Activated T-helper 2 cell treated with anti-CD3 and anti-CD28 coated beads, Interferon-gamma antibody, Interleukin-2, Interleukin-4, amounts not matched to agents 10 μg/mL and 5 μg/mL and 100 μg/mL, durations not matched to agents 14 hours and 24 hours and 36 hours (primary cell): ENCODE data around the gene EFCAB12. TPM values are rescaled to one million over a fixed set of nuclear protein-coding genes. Genes with fewer than 3 reads are reported as not detected.

Experiments used
- DNase-seq: peaks from one replicate; pipeline ENCODE4 v3.0.0; 2021; ENCODE audit warnings: low spot score
- H3K27ac Mint-ChIP-seq: one replicate; pipeline ENCODE4 v1.8.0; 2021; ENCODE audit warnings: mixed read lengths
- H3K27me3 Mint-ChIP-seq: one replicate; pipeline ENCODE4 v1.8.0; 2021; ENCODE audit warnings: low read depth, mixed read lengths
- H3K36me3 Mint-ChIP-seq: one replicate; pipeline ENCODE4 v1.8.0; 2021; ENCODE audit warnings: low read depth, mixed read lengths
- H3K4me1 Mint-ChIP-seq: one replicate; pipeline ENCODE4 v1.8.0; 2021; ENCODE audit warnings: low read depth, mixed read lengths
- H3K4me3 Mint-ChIP-seq: one replicate; pipeline ENCODE4 v1.8.0; 2021; ENCODE audit warnings: low read depth, mild to moderate bottlenecking, moderate library complexity, mixed read lengths
- H3K9me3 Mint-ChIP-seq: one replicate; pipeline ENCODE4 v1.8.0; 2021; ENCODE audit warnings: mixed read lengths
- intact Hi-C: fragments of 100-400 bp; cut with micrococcal nuclease; formaldehyde crosslinking; loops from one replicate; pipeline ENCODE4 v1.15.1; 2023
- total RNA-seq: library from RNA; stranded (reverse); gene quantifications from 2 replicates; pipeline ENCODE4 v1.2.3, GENCODE V29; 2022

The EFCAB12 gene
- total RNA-seq, 1 donor from 2014 or later, result 0.25 TPM

GRCh38 chr3:129441215-129441614, 12.8 kb upstream of the EFCAB12 start:
- DNase-seq, result peak; percentile 16
- no peaks in the 10 kb centered on the region for H3K27me3 Mint-ChIP-seq
- intact Hi-C loops, result loop anchor here (2.0 to 5.0 kb wide), 4 partner anchors 20 to 319 kb away; partner anchors contain the start of genes CNBP, HMCES and RAB43
- peak overlapping the region; percentile 92 for H3K4me3 Mint-ChIP-seq
- H3K4me1 Mint-ChIP-seq, result peaks cover 48% of the 10 kb centered on the region
- peaks cover 30% of the 10 kb centered on the region for H3K36me3 Mint-ChIP-seq
- no peaks in the 10 kb centered on the region for H3K9me3 Mint-ChIP-seq
- peak overlapping the region; percentile 99 for H3K27ac Mint-ChIP-seq

GRCh38 chr3:129440618-129441190, 12.3 kb upstream of the EFCAB12 start:
- peak overlapping the region; percentile 99 for H3K27ac Mint-ChIP-seq
- no peaks in the 10 kb centered on the region for H3K9me3 Mint-ChIP-seq
- H3K27me3 Mint-ChIP-seq, result no peaks in the 10 kb centered on the region
- H3K4me3 Mint-ChIP-seq, result peak overlapping the region; percentile 92
- DNase-seq, result no peak
- H3K4me1 Mint-ChIP-seq, result peaks cover 50% of the 10 kb centered on the region
- peaks cover 35% of the 10 kb centered on the region for H3K36me3 Mint-ChIP-seq
- intact Hi-C loops, result loop anchor here (1.0 to 5.0 kb wide), 7 partner anchors 12 to 453 kb away; partner anchors contain the start of genes CNBP, EFCAB12, HMCES and RAB43

GRCh38 chr3:129439817-129440617, 11.6 kb upstream of the EFCAB12 start, which contains the start of the genes IFT122 and MBD4:
Gene IFT122, plus strand, starts transcription at chr3:129440224. Its CDS starts 107 bp downstream, at chr3:129440331.
Gene MBD4, minus strand, starts transcription at chr3:129439948. Its CDS starts 115 bp downstream, at chr3:129439833.
- no peaks in the 10 kb centered on the region for H3K27me3 Mint-ChIP-seq
- no peaks in the 10 kb centered on the region for H3K9me3 Mint-ChIP-seq
- intact Hi-C loops, result loop anchor here (1.0 to 5.0 kb wide), 8 partner anchors 12 to 453 kb away; partner anchors contain the start of genes CNBP, EFCAB12, HMCES and RAB43
- H3K4me1 Mint-ChIP-seq, result peaks cover 54% of the 10 kb centered on the region
- DNase-seq, result peak; percentile 100
- peaks cover 41% of the 10 kb centered on the region for H3K36me3 Mint-ChIP-seq
- H3K4me3 Mint-ChIP-seq, result peak within 1 kb of the TSS; percentile 92
- peak within 1 kb of the TSS; percentile 99 for H3K27ac Mint-ChIP-seq

DNA sequence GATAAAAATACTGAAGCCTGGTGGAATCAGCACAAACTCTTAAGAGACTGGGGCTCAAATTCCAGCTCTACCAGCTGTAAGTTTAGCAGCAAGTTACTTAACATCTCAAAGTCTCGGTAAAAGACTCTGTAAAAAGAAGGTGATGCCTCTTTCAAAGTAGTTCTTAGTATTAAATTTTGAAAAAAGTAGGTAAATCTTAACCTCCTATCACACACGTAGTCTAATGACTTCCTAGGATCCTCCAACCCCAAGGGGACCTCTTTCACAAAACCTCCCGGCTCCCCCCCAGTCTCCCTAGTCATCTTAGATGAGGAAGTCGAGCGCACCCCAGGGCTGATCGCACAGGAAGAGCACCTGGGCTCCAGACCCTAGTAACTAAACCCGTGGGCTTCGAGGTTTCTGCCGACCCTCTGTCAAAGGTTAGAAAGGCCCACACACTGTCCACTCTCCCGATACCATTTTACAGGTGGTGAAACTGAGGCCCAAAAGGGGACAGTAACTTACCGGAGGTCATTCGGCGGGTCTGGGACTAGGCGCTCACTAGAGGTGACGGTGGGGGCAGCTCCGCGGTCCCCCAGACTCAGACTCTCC, 10.9 kb upstream of the EFCAB12 start:
- Mint-ChIP-seq H3K27me3 (no peaks in the 10 kb centered on the region), H3K27ac (peak overlapping the region; percentile 99), H3K4me1 (peaks cover 59% of the 10 kb centered on the region), H3K36me3 (peaks cover 47% of the 10 kb centered on the region), H3K9me3 (no peaks in the 10 kb centered on the region), H3K4me3 (peak overlapping the region; percentile 92)
- no peak for DNase-seq
- intact Hi-C loops, result loop anchor here (1.0 kb wide), 1 partner anchor 123 kb away; a partner anchor contains a TSS

DNA sequence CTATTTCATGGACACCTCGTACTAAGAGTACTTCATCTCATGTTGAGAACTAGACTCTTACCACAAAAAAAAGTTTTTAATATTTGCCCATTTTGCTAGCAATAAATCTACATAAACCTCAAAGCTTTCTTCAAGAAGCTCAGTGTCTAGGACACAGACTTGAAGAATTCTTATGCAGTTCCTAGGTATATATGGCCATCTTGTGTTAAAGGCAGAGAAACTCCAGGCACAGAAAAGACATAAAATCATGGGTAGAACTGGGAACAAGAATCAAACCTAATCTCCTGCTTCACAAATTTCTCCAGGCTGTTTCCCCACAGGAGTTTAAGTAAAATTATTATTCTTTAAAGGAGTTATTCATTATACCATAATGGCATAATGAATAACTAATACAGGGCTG, 6.9 kb upstream of the EFCAB12 start:
- no peak overlapping the region for H3K4me3 Mint-ChIP-seq
- H3K36me3 Mint-ChIP-seq, result peaks cover 76% of the 10 kb centered on the region
- no peak overlapping the region for H3K27ac Mint-ChIP-seq
- no peaks in the 10 kb centered on the region for H3K27me3 Mint-ChIP-seq
- intact Hi-C loops, result no loop called here
- H3K9me3 Mint-ChIP-seq, result no peaks in the 10 kb centered on the region
- DNase-seq, result no peak
- peaks cover 33% of the 10 kb centered on the region for H3K4me1 Mint-ChIP-seq

DNA sequence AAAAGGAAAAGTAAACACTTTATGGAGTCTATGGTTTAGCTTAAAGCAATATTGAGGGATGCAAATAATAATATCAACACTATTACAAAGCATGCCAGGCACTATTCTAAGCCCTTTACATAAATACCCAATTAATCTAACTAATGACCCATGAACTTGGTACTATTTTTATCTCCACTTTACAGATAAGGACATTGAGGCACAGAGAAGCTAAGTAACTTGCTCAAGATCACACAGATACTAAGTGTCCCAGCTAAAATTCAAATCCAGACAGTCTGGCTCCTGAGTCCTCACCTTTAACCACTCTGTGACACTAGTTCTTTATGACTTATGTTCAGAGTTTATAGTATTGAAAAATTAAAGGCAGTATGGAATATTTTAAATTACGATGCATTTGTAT, 5.7 kb upstream of the EFCAB12 start:
- H3K27me3 Mint-ChIP-seq, result no peaks in the 10 kb centered on the region
- H3K27ac Mint-ChIP-seq, result no peak overlapping the region
- no peaks in the 10 kb centered on the region for H3K9me3 Mint-ChIP-seq
- peaks cover 73% of the 10 kb centered on the region for H3K36me3 Mint-ChIP-seq
- no peak overlapping the region for H3K4me3 Mint-ChIP-seq
- H3K4me1 Mint-ChIP-seq, result peaks cover 35% of the 10 kb centered on the region
- no peak for DNase-seq
- intact Hi-C loops, result no loop called here

GRCh38 chr3:129433565-129433964, 5.1 kb upstream of the EFCAB12 start:
- no peak for DNase-seq
- Mint-ChIP-seq H3K36me3 (peaks cover 79% of the 10 kb centered on the region), H3K9me3 (no peaks in the 10 kb centered on the region), H3K27ac (no peak overlapping the region), H3K4me1 (peaks cover 40% of the 10 kb centered on the region), H3K27me3 (no peaks in the 10 kb centered on the region), H3K4me3 (no peak overlapping the region)
- intact Hi-C loops, result no loop called here

- H3K9me3 Mint-ChIP-seq, result no peaks in the 10 kb centered on the region
- peaks cover 42% of the 10 kb centered on the region for H3K4me1 Mint-ChIP-seq
- H3K36me3 Mint-ChIP-seq, result peaks cover 71% of the 10 kb centered on the region
- H3K27ac Mint-ChIP-seq, result no peak overlapping the region
- DNase-seq, result no peak
- H3K27me3 Mint-ChIP-seq, result peaks cover 4% of the 10 kb centered on the region
- intact Hi-C loops, result no loop called here
- no peak overlapping the region for H3K4me3 Mint-ChIP-seq
These were observed 4.2 kb upstream of the EFCAB12 start for GRCh38 chr3:129432671-129433070.

GRCh38 chr3:129432036-129432435, 3.6 kb upstream of the EFCAB12 start:
- H3K9me3 Mint-ChIP-seq, result no peaks in the 10 kb centered on the region
- peaks cover 40% of the 10 kb centered on the region for H3K4me1 Mint-ChIP-seq
- intact Hi-C loops, result no loop called here
- no peak overlapping the region for H3K4me3 Mint-ChIP-seq
- H3K27me3 Mint-ChIP-seq, result peaks cover 8% of the 10 kb centered on the region
- H3K27ac Mint-ChIP-seq, result no peak overlapping the region
- H3K36me3 Mint-ChIP-seq, result peaks cover 66% of the 10 kb centered on the region
- no peak for DNase-seq

DNA sequence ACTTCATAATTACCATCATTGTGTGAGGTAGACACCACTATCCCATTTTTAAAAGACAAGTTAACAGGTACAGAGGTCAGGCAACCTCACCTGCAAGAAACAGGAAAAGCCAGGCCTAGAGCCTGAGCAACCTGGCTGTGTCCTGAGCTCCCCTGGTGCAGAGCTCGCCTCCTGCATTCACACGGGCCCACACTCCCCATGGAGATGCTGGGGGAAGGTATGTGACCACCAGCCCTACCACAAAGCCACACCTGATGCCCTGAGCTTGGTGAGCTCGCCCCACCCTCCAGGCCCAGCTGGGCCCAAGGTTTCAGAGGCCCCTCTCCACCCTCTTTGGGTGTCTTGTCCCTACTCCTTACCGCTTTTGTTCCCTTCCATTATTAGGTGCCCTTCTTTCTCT, 1.2 kb upstream of the EFCAB12 start:
- H3K4me1 Mint-ChIP-seq, result peaks cover 27% of the 10 kb centered on the region
- H3K27me3 Mint-ChIP-seq, result peaks cover 8% of the 10 kb centered on the region
- H3K27ac Mint-ChIP-seq, result peak overlapping the region; percentile 28
- intact Hi-C loops, result no loop called here
- H3K36me3 Mint-ChIP-seq, result peaks cover 43% of the 10 kb centered on the region
- no peak overlapping the region for H3K4me3 Mint-ChIP-seq
- no peak for DNase-seq
- no peaks in the 10 kb centered on the region for H3K9me3 Mint-ChIP-seq

DNA sequence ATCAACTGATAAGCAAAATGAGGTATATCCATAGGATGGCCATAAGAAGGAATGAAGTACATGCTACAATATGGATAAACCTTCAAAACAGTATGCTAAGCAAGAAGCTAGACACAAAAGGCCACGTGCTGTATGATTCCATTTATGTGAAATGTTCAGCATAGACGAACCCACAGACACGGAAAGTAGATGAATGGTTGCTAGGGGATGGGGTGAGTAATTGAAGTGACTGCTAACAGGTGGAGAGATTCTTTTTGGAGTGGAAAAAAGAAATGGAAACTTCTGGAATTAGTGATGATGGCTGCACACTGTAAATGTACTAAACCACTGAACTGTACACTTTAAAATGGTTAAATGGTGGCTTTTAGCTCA, 630 bp upstream of the EFCAB12 start:
- Mint-ChIP-seq H3K36me3 (peaks cover 39% of the 10 kb centered on the region), H3K9me3 (no peaks in the 10 kb centered on the region), H3K4me3 (peak overlapping the region; percentile 62), H3K4me1 (peaks cover 24% of the 10 kb centered on the region), H3K27me3 (peaks cover 8% of the 10 kb centered on the region), H3K27ac (peak overlapping the region; percentile 64)
- intact Hi-C loops, result no loop called here
- DNase-seq, result no peak

DNA sequence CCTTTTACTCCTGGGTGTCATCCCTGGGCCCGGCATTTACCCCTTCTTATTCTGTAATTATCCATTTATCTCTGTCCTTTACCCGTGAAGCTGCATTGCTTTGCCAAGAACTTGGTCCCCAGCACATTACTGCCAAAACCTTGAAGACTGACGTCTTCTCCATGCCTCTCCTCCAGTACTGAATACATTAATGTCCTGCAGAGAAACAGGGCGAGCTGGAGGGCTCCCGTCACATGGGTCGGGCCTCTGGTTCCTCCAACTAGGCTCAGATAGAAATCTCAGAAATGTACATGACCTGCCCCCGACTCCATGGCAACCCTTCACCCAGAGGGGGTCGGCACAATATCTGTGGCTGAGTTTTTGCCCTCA, 445 bp downstream of the EFCAB12 start:
- Mint-ChIP-seq H3K36me3 (peaks cover 30% of the 10 kb centered on the region), H3K4me1 (peaks cover 24% of the 10 kb centered on the region), H3K27me3 (peaks cover 8% of the 10 kb centered on the region), H3K4me3 (peak overlapping the region; percentile 62), H3K9me3 (no peaks in the 10 kb centered on the region), H3K27ac (no peak overlapping the region)
- DNase-seq, result no peak
- intact Hi-C loops, result loop anchor here (1.0 kb wide), 1 partner anchor 12 kb away; the partner anchor contains the start of gene IFT122
